Measurements from ENCODE around the gene RNF180. TPM values are rescaled to one million over a fixed set of nuclear protein-coding genes. Genes with fewer than 3 reads are reported as not detected.

RNF180 gene
- total and polyA plus RNA-seq, 2 of the 8 experiments (the other 6 are each of a cell fraction or from before 2014, with no cell fraction given): 0.39 to 2.3 TPM

- WGBS, 2 experiments (ENCODE audit: extremely low coverage in 1 of 2, insufficient coverage in 1 of 2, insufficient read length in 1 of 2, insufficient replicate concordance in 2 of 2, low coverage in 1 of 2, low lambda C conversion rate in 2 of 2, missing lambda C conversion rate in 1 of 2): 67% methylated on average over 2 of the region's 2 CpGs; no CpG with 5 or more reads in 1 of the 2 experiments
- Histone ChIP-seq H3K9ac (replicated peaks in 1 of 4; ENCODE audit: extremely low read depth in 1 of 4, low read depth in 3 of 4, low read length in 3 of 4) (no peak overlapping the region), H3K18ac (ENCODE audit: extremely low read depth, low read length) (no peak overlapping the region), H2BK12ac (ENCODE audit: low read depth, low read length) (no peak overlapping the region), H3K4me2 (ENCODE audit: insufficient read depth in 1 of 2, low read depth in 2 of 2, low read length in 2 of 2) (no peak overlapping the region), H2BK5ac (ENCODE audit: low read depth, low read length) (no peak overlapping the region), H3K4me3 (ENCODE audit: extremely low read depth in 1 of 4, insufficient read depth in 2 of 4, low read depth in 3 of 4, low read length in 4 of 4) (no peak overlapping the region), H2AFZ (ENCODE audit: low read length) (no peak overlapping the region), H3K36me3 (ENCODE audit: control insufficient read depth in 2 of 4, insufficient read depth in 4 of 4, low read length in 3 of 4) (no peaks in the 10 kb centered on the region), H2BK15ac (ENCODE audit: low read length) (no peak overlapping the region), H4K91ac (replicated peaks; ENCODE audit: insufficient read length, low read length) (no peak overlapping the region), H4K20me1 (replicated peaks in 1 of 2; ENCODE audit: control insufficient read depth in 1 of 2, insufficient read depth in 2 of 2, low read length in 2 of 2) (no peaks in the 10 kb centered on the region), H3K4me1 (replicated peaks in 1 of 4; ENCODE audit: control insufficient read depth in 3 of 4, insufficient read depth in 4 of 4, low read length in 3 of 4) (no peaks in the 10 kb centered on the region), H3K23me2 (ENCODE audit: low read depth, low read length) (no peaks in the 10 kb centered on the region), H2BK120ac (replicated peaks; ENCODE audit: low read depth, low read length) (no peak overlapping the region), H3K4ac (replicated peaks; ENCODE audit: insufficient read length, low read depth, low read length) (no peak overlapping the region), H4K5ac (ENCODE audit: insufficient read length, low read depth, low read length) (no peak overlapping the region), H4K8ac (ENCODE audit: extremely low read depth, insufficient read depth, low read length) (no peak overlapping the region), H3K79me1 (ENCODE audit: low read depth, low read length) (no peaks in the 10 kb centered on the region), H3K79me2 (ENCODE audit: control insufficient read depth in 1 of 2, insufficient read depth in 2 of 2, low read length in 2 of 2) (no peaks in the 10 kb centered on the region), H3K56ac (replicated peaks; ENCODE audit: insufficient read length, low read depth, low read length) (no peak overlapping the region), H2BK20ac (ENCODE audit: low read length) (no peak overlapping the region), H3K14ac (ENCODE audit: insufficient read length) (no peak overlapping the region), H3K27ac (ENCODE audit: low read depth, low read length) (no peak overlapping the region), H2AK5ac (ENCODE audit: low read depth, low read length) (no peak overlapping the region), H3K27me3 (replicated peaks in 1 of 4; ENCODE audit: control insufficient read depth in 3 of 4, extremely low read depth in 1 of 4, insufficient read depth in 3 of 4, low read length in 3 of 4) (no peaks in the 10 kb centered on the region), H3K9me3 (ENCODE audit: insufficient read depth in 2 of 2, low read depth in 1 of 2, low read length in 1 of 2) (no peaks in the 10 kb centered on the region), H3K23ac (ENCODE audit: insufficient read length) (no peak overlapping the region)
- TF ChIP-seq CHD2 (IDR thresholded peaks at IDR 0.05; ENCODE audit: low read length) (no peak), RAD21 (IDR thresholded peaks at IDR 0.05 in 1 of 2, conservative IDR thresholded peaks at IDR 0.05 in 1 of 2; ENCODE audit: low read depth in 2 of 2, low read length in 2 of 2) (peak in 1 of 2 experiments; percentile 33; a peak in 1 of 4 replicates)
- CTCF ChIA-PET (ENCODE audit: partially characterized antibody): interaction anchor here (1.7 to 4.1 kb wide), 2 partner anchors 58 to 62 kb away, joined by 6 to 42 read pairs; no protein-coding TSS in a partner anchor
- FAIRE-seq (no peak), DNase-seq (ENCODE audit: low read depth in 1 of 2, low spot score in 2 of 2) (no peak)
- POLR2A ChIA-PET (ENCODE audit: partially characterized antibody): no interaction called here
These were observed 41.0 kb downstream of the RNF180 start for GRCh38 chr5:64206653-64207052.
